NK-92 (cell line): ENCODE data around the gene MYO1G.
"Not testable (repeated sequence)": the region's sequence is repeated elsewhere in the genome, so short reads cannot be mapped to it uniquely, and the experiment has no call there.

Source experiments
- DNase-seq: peaks from one replicate; lab custom pipeline; 2025; ENCODE audit not compliant: unreplicated experiment; lab: John Stamatoyannopoulos, UW

MYO1G gene

GRCh38 chr7:44944821-44945220 lies 34.0 kb downstream of the MYO1G start:
- DNase-seq, result no peak

GRCh38 chr7:44943631-44944030 lies 35.2 kb downstream of the MYO1G start:
- DNase-seq, result no peak

GRCh38 chr7:44937426-44937825 lies 41.4 kb downstream of the MYO1G start:
- no peak for DNase-seq

GRCh38 chr7:44936322-44936721 lies 42.5 kb downstream of the MYO1G start:
- DNase-seq, result no peak

GRCh38 chr7:44935583-44935982 lies 43.2 kb downstream of the MYO1G start:
- DNase-seq, result no peak

- no peak for DNase-seq
Measured at GRCh38 chr7:44935016-44935415, 43.8 kb downstream of the MYO1G start.

GRCh38 chr7:44934510-44934909 lies 44.3 kb downstream of the MYO1G start:
- DNase-seq, result not testable (repeated sequence)

GRCh38 chr7:44930921-44931320 lies 47.9 kb downstream of the MYO1G start:
- DNase-seq, result no peak

GRCh38 chr7:44922351-44922694 lies 56.5 kb downstream of the MYO1G start:
- no peak for DNase-seq

- DNase-seq, result peak; percentile 28
Measured at GRCh38 chr7:44921607-44922350, 57.0 kb downstream of the MYO1G start.

- DNase-seq, result no peak
Measured at GRCh38 chr7:44920119-44920518, 58.7 kb downstream of the MYO1G start.

- no peak for DNase-seq
Measured at GRCh38 chr7:44918029-44918428, 60.8 kb downstream of the MYO1G start.

- DNase-seq, result no peak
Measured at GRCh38 chr7:44917465-44917864, 61.4 kb downstream of the MYO1G start.

- no peak for DNase-seq
Measured at GRCh38 chr7:44914992-44915607, 63.7 kb downstream of the MYO1G start.

- no peak for DNase-seq
Measured at GRCh38 chr7:44912775-44913347, 66.0 kb downstream of the MYO1G start.
